Neural cell (in vitro differentiated cells): Measurements from ENCODE around the gene ATP5PD. TPM values are rescaled to one million over a fixed set of nuclear protein-coding genes. Genes with fewer than 3 reads are reported as not detected.

Experiments
- H2AFZ ChIP-seq: fragments of 200-600, 300-800 bp; sonication (generic), shearing (Covaris generic); 2 replicates; pipeline ENCODE4 v1.6.0; 2014; ENCODE audit warnings: low read depth, mild to moderate bottlenecking, antibody characterized with exemption, low read length, moderate library complexity
- H3F3A ChIP-seq: fragments of 200-600 bp; shearing (Covaris generic); 2 replicates; pipeline ENCODE4 v1.6.1; 2016; ENCODE audit warnings: mild to moderate bottlenecking, moderate library complexity, mixed read lengths, antibody characterized with exemption, low read length; ENCODE audit not compliant: insufficient read depth, poor library complexity, severe bottlenecking
- H3K27ac ChIP-seq: fragments of 200-600, 300-800 bp; sonication (generic), shearing (Covaris generic); 2 replicates; pipeline ENCODE4 v1.5.1; 2014; ENCODE audit warnings: mild to moderate bottlenecking, low read length, moderate library complexity
- H3K27me3 ChIP-seq: fragments of 300-800, 200-600 bp; sonication (generic), shearing (Covaris generic); 2 replicates; pipeline ENCODE4 v1.6.0; 2014; ENCODE audit warnings: mild to moderate bottlenecking, low read depth, low read length, moderate library complexity; ENCODE audit not compliant: insufficient read depth
- H3K36me3 ChIP-seq: fragments of 300-800, 200-600 bp; sonication (generic), shearing (Covaris generic); 2 replicates; pipeline ENCODE4 v1.5.1; 2014; ENCODE audit warnings: mild to moderate bottlenecking, antibody characterized with exemption, low read length, moderate library complexity; ENCODE audit not compliant: insufficient read depth
- H3K4me2 ChIP-seq: fragments of 300-800, 200-600 bp; sonication (generic), shearing (Covaris generic); 2 replicates; pipeline ENCODE4 v1.6.0; 2014; ENCODE audit warnings: mild to moderate bottlenecking, low read length
- H3K4me3 ChIP-seq: fragments of 300-800, 200-600 bp; sonication (generic), shearing (Covaris generic); 2 replicates; pipeline ENCODE4 v1.5.1; 2014; ENCODE audit warnings: mild to moderate bottlenecking, low read length, moderate library complexity
- H3K79me2 ChIP-seq: fragments of 200-600 bp; shearing (Covaris generic); replicated peaks from 2 replicates; pipeline ENCODE4 v1.6.0; 2014; ENCODE audit warnings: mild to moderate bottlenecking, low read length, moderate library complexity; ENCODE audit not compliant: insufficient read depth
- H3K9ac ChIP-seq: fragments of 300-800, 200-600 bp; sonication (generic), shearing (Covaris generic); 2 replicates; pipeline ENCODE4 v1.6.1; 2016; ENCODE audit warnings: mild to moderate bottlenecking, low read length, mixed read lengths
- H3K9me2 ChIP-seq: fragments of 200-600 bp; shearing (Covaris generic); 2 replicates; pipeline ENCODE4 v1.6.1; 2016; ENCODE audit warnings: mild to moderate bottlenecking, low read length, mixed read lengths; ENCODE audit not compliant: insufficient read depth
- H3K9me3 ChIP-seq: fragments of 200-600, 300-800 bp; sonication (generic), shearing (Covaris generic); 2 replicates; pipeline ENCODE4 v1.6.1; 2016; ENCODE audit warnings: mild to moderate bottlenecking, mixed run types, low read length, moderate library complexity, mixed read lengths
- H4K20me1 ChIP-seq: fragments of 200-600 bp; shearing (Covaris generic); 2 replicates; pipeline ENCODE4 v1.6.1; 2016; ENCODE audit warnings: mild to moderate bottlenecking, mixed run types; ENCODE audit not compliant: insufficient read depth
- EP300 ChIP-seq: fragments of 450-650 bp; conservative IDR thresholded peaks from 2 replicates; pipeline ENCODE4 v1.6.1; 2014; ENCODE audit warnings: antibody characterized with exemption, mild to moderate bottlenecking, moderate library complexity; ENCODE audit not compliant: poor library complexity, severe bottlenecking
- EZH2 ChIP-seq: fragments of 200-600, 300-800 bp; shearing (Covaris generic), sonication (generic); IDR thresholded peaks from 2 replicates; pipeline ENCODE4 v1.6.1; 2014; ENCODE audit warnings: antibody characterized with exemption, low read length, borderline replicate concordance, mild to moderate bottlenecking; ENCODE audit not compliant: insufficient read depth, poor library complexity, severe bottlenecking
- MXI1 ChIP-seq: fragments of 450-650 bp; conservative IDR thresholded peaks from 2 replicates; pipeline ENCODE4 v1.6.1; 2014; ENCODE audit warnings: antibody characterized with exemption, mild to moderate bottlenecking; ENCODE audit not compliant: poor library complexity, severe bottlenecking
- POLR2AphosphoS5 ChIP-seq: IDR thresholded peaks from 2 replicates; pipeline ENCODE4 v1.6.1; 2012
- RAD21 ChIP-seq: fragments of 450-650 bp; conservative IDR thresholded peaks from 2 replicates; pipeline ENCODE4 v1.6.1; 2014; ENCODE audit warnings: antibody characterized with exemption, mild to moderate bottlenecking, moderate library complexity
- REST ChIP-seq: IDR thresholded peaks from 2 replicates; pipeline ENCODE4 v1.6.1; 2012; ENCODE audit warnings: borderline replicate concordance
- SMC3 ChIP-seq: fragments of 450-650 bp; conservative IDR thresholded peaks from 2 replicates; pipeline ENCODE4 v1.6.1; 2014; ENCODE audit warnings: antibody characterized with exemption, mild to moderate bottlenecking, moderate library complexity; ENCODE audit not compliant: poor library complexity
- TAF1 ChIP-seq: IDR thresholded peaks from 2 replicates; pipeline ENCODE4 v1.6.1; 2012; ENCODE audit warnings: low read depth
- polyA plus RNA-seq: library from polyadenylated mRNA; depleted of rRNA; stranded (reverse); fragments of >200 nt; gene quantifications from 2 replicates; pipeline ENCODE4 v1.2.3, GENCODE V29; 2014
- TF ChIP-seq, protein P1 (sequence below): fragments of 450-650 bp; IDR thresholded peaks from 2 replicates; pipeline ENCODE4 v1.5.1; 2014; ENCODE audit warnings: antibody characterized with exemption, mild to moderate bottlenecking, moderate library complexity; ENCODE audit not compliant: poor library complexity, severe bottlenecking

The ATP5PD gene
- polyA plus RNA-seq, 1 donor from 2014 or later, result 517 TPM

DNA sequence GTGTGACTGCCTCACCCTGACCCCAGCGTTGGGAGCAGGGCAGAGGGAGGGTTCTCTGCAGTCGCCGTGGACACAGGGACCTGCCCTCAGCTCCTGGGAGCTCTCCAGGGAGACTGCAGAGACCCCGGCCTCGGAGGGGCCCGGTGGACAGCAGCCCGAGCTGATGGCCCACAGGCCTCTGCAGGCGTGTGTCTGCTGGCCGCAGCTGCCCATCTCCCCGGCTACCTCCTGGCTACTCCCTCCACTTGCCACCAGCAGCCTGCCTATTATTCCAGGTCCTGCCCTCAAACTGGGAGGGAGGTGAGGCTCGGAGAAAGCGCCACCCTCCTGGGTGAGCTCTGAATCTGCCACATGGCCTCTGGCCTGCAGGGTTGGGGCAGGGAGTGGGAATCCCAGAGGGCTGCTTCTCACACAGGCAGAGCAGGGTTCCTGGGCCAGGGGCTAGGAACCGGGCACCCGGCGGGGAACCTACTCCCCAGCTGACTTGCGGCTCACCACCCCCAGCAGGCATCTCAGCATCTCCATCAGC, 48.2 kb upstream of the ATP5PD start:
- H3K4me2 ChIP-seq, result no peak overlapping the region
- no peak overlapping the region for H3K4me3 ChIP-seq
- no peaks in the 10 kb centered on the region for H3K27me3 ChIP-seq
- TF ChIP-seq RAD21, result no peak
- TF ChIP-seq, protein P1, sequence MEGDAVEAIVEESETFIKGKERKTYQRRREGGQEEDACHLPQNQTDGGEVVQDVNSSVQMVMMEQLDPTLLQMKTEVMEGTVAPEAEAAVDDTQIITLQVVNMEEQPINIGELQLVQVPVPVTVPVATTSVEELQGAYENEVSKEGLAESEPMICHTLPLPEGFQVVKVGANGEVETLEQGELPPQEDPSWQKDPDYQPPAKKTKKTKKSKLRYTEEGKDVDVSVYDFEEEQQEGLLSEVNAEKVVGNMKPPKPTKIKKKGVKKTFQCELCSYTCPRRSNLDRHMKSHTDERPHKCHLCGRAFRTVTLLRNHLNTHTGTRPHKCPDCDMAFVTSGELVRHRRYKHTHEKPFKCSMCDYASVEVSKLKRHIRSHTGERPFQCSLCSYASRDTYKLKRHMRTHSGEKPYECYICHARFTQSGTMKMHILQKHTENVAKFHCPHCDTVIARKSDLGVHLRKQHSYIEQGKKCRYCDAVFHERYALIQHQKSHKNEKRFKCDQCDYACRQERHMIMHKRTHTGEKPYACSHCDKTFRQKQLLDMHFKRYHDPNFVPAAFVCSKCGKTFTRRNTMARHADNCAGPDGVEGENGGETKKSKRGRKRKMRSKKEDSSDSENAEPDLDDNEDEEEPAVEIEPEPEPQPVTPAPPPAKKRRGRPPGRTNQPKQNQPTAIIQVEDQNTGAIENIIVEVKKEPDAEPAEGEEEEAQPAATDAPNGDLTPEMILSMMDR, result no peak
- no peak for TF ChIP-seq SMC3
- no peak for TF ChIP-seq MXI1
- no peak for TF ChIP-seq POLR2AphosphoS5
- no peak for TF ChIP-seq TAF1
- TF ChIP-seq REST, result no peak
- no peak for TF ChIP-seq EZH2
- TF ChIP-seq EP300, result no peak
- no peaks in the 10 kb centered on the region for H3F3A ChIP-seq
- no peak overlapping the region for H2AFZ ChIP-seq
- H3K79me2 ChIP-seq, result no peaks in the 10 kb centered on the region
- H3K36me3 ChIP-seq, result no peaks in the 10 kb centered on the region
- no peaks in the 10 kb centered on the region for H3K9me2 ChIP-seq
- H3K9me3 ChIP-seq, result no peaks in the 10 kb centered on the region
- H4K20me1 ChIP-seq, result no peaks in the 10 kb centered on the region
- H3K9ac ChIP-seq, result no peak overlapping the region
- no peak overlapping the region for H3K27ac ChIP-seq

GRCh38 chr17:75093548-75094158, 46.9 kb upstream of the ATP5PD start:
- Histone ChIP-seq H3K27ac (no peak overlapping the region), H3K4me2 (no peak overlapping the region), H3K36me3 (no peaks in the 10 kb centered on the region), H3K79me2 (no peaks in the 10 kb centered on the region), H3F3A (no peaks in the 10 kb centered on the region), H3K9ac (no peak overlapping the region), H3K27me3 (peaks cover under 1% of the 10 kb centered on the region), H3K9me2 (no peaks in the 10 kb centered on the region), H3K9me3 (no peaks in the 10 kb centered on the region), H2AFZ (no peak overlapping the region), H3K4me3 (no peak overlapping the region), H4K20me1 (no peaks in the 10 kb centered on the region)
- TF ChIP-seq, protein P1, result no peak
- no peak for TF ChIP-seq EP300
- no peak for TF ChIP-seq RAD21
- TF ChIP-seq POLR2AphosphoS5, result no peak
- TF ChIP-seq TAF1, result no peak
- no peak for TF ChIP-seq SMC3
- TF ChIP-seq MXI1, result no peak
- no peak for TF ChIP-seq EZH2
- TF ChIP-seq REST, result no peak
